CD4-positive, alpha-beta T cell treated with Interleukin-15 for 4 hours (primary cell): Measurements from ENCODE around the gene CAMKV.

ENCODE experiments used
- DNase-seq: peaks from one replicate; pipeline ENCODE4 v3.0.0-alpha.2; 2020; ENCODE audit warnings: low spot score

CAMKV gene

DNA sequence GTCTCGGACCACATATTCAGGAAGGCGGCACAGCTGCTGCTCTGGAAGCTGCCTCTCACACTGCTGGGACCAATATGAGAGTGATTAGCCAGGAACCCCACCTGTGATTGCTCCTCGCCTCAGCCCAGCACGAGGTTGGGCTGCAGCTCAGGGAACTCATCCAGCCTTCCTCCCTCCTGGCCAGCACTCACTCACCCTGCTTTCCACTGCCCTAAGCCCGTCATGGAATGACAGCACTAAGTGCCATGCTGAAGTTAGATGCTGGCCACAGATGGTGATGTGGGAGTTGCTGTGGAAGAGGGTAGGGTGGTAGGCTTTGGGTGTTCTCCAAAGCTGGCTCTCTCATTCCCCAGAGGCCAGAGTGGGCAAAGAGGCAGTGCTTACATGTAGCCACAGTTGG lies 26.6 kb upstream of the CAMKV start:
- no peak for DNase-seq

DNA sequence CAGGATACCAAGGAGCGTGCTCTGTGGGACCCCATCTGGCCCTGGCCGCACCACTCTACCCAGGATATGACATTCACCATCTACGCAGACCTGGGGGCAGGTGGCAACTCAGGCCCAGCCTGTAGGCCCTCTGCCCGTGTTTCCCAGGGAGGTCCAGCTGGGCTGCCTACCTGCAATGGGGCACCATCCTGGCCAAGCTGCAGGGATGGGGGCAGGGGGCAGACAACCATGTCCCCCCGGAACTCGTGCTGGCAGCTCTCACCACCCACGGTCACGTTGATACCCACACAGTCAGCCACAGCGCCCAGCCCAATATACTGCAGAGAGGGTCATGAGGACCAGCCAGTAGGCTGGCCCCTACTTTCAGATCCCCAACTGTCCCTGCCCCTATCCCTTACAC lies 26.1 kb upstream of the CAMKV start:
- DNase-seq: no peak

GRCh38 chr3:49889296-49889695 lies 19.6 kb upstream of the CAMKV start:
- no peak for DNase-seq

DNA sequence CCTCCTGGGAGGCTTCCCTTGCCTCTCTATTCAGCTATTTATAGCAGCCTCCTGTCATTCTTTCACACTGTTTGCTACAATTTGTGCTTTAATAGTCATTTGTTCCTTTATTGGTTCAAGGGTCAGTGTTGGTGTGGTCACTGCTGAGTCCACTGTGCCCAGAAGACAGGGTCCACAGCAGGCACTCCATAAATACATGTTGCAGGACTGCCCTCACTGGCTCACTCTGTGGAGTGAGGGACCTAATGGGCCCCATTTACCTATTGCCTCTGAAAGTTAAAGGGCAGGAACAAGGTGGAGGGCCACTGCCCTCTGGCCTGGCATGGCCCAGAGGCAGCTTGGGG lies 17.2 kb upstream of the CAMKV start:
- no peak for DNase-seq

GRCh38 chr3:49883998-49884397 lies 14.3 kb upstream of the CAMKV start:
- no peak for DNase-seq

GRCh38 chr3:49882166-49882565 lies 12.5 kb upstream of the CAMKV start:
- DNase-seq: no peak

- no peak for DNase-seq
Measured at GRCh38 chr3:49880581-49881315, 11.0 kb upstream of the CAMKV start.

- no peak for DNase-seq
Measured at GRCh38 chr3:49879721-49880120, 10.0 kb upstream of the CAMKV start.

DNA sequence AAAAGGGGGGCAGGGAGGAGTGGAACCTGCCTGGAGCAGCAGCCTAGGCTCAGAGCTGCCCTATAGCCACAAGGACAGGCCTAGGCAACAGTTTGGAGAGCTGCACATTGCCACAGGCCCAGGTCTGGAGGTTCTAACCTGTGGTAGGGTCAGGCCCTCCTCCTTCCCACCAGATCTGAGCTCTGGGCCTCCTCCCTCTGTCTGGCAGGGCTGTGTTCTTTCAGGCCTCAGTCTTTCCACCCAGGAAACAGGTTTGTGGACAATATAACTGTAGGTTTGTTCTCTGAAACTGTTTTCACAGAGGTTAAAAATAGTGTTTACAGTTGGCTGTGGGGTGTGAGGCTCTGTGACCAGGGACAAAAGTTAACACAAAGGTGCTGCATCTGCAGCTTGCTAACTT lies 9.0 kb upstream of the CAMKV start:
- DNase-seq: no peak

DNA sequence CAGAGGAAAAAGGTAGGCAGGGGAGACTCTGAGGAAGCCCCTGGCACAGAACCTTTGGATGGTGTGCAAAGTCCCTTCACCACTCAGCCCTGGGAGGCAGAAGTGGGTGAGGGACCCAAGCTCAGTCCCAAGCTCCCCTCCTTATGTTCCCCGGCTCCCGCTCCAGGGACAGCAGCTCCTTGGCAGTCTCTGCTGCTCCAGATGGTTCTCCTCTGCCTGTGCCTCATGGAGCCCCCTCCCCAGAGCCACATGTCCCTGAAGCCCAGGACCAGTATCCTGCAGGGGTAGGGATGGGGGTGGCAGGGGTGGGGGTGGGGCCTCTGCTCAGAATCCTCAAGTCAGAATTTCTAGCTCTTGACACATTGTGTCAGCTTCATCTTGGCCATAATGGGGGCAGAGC lies 8.0 kb upstream of the CAMKV start:
- no peak for DNase-seq

DNA sequence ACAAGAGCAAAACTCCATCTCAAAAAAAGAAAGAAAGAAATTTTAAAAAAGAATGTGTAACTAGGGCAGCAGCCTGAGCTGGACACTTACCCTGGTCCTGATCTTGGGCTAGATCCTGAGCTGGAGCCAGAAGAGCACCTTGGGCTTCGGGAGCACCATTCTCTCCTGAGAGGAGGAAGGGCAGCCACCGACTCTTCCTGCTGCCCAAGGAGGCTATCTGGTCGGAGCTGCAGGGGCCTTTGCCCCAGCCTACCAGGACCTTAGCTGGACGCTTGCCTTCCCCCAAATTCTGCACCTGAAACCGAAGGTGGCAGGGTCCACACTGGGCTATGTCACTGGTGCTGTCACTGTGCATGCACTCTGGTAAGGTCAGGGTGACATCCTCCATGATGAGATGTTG lies 6.9 kb upstream of the CAMKV start:
- no peak for DNase-seq

GRCh38 chr3:49873623-49874022 lies 3.9 kb upstream of the CAMKV start:
- no peak for DNase-seq

DNA sequence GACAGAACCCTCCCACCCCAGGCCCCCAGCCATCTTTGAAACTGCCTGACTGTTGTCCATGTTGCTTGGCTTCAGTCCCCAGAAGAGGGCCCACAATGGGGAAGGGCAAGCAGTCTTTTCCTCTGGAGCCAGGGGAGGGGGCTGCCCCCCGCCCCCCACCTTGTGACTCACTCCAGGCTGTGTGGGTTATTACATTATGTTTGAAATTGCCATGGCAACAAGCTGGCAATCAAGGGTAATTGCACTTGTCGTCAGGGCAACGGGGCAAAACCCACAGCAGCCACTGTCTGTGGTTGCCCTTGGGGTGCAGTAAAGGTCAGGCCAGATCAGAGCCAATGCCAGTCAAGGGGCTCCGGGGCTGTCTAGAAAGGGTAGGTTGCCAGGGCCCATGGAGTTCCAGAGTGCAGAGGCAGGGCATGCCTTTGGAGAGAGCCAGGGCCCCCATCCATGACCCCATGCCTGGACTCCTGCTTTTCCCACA lies 3.1 kb upstream of the CAMKV start:
- DNase-seq: peak; percentile 44

DNA sequence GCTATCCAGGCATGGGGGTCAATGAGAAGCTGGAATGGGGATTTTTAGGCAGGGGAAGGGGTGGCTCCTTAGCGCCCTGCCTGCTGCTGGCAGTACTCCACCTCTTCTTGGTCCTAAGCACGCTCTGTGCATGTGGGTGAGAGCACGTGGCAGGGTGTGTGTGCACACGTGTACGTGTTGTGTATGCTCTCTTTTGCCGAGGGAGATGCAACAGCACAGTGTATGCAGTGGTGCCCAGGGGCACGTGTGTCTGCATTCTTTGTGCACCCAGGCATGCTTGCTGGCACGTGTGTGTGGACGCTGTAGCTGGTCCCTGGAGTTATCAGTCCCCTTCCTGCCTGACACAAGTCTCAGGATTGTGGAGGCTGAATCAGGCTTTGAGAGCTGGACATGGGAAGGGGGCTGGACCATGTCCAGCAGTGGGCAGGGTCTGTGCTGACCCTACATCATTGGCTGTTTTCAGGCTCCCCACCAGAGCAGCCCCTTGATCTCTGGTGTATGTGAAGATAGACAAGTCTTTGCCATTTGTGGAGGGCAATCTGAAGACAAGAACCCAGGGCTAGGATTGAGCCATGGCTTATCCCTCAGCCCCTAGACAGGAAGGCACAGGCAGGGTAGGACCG lies 1.9 kb upstream of the CAMKV start:
- DNase-seq: no peak

GRCh38 chr3:49868862-49869466 lies 742 bp downstream of the CAMKV start:
- DNase-seq: no peak

GRCh38 chr3:49867871-49868321 lies 1.8 kb downstream of the CAMKV start:
- no peak for DNase-seq

DNA sequence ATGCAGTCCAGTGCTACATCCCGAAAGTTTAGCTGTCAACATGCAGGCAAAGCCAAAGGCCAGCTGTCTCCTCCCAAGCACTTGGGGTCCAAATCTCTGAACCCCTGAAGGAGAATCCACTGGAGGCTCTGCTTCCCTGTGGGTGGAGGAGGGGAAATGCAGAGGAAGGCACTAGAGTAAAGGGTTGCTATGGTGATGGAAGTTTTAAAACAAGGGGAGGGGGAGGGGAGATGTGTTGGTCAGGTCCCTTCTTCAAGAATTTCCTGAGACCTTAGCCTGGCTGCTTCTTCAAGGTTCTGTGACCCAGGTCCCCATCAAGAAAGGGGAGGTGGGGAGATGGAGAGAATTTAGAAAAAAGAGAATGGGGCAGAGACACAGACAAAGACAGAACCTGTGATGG lies 2.3 kb downstream of the CAMKV start:
- no peak for DNase-seq

DNA sequence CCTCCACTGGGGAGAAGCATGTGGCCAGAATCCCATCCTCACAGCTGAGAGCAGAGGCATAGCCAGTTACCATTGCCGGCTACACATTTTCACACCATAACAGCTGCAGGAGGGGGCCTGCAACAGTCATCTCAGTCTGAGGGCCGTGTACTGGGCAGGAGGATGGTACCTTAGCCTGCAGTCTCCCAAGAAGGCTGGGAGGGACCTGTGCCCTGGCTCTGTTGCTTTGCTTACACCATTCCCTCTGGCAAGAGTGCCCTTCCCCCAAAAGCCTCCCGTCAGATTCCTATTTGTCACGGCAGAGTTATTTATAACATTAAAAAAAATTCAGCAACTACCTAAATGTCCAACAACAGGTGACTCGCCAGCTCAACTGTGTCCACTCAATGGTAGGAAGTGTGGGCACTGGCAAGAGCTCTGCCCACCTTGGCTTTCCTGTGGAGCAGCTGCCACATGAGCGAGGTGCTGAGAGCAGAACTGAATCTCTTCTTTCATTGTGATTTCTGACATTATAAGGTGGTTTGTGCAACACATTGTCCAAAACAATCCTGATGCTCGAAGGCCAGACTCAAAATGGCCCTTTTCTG lies 4.4 kb downstream of the CAMKV start:
- no peak for DNase-seq

- DNase-seq: no peak
Measured at GRCh38 chr3:49864505-49864904, 5.2 kb downstream of the CAMKV start.

- no peak for DNase-seq
Measured at GRCh38 chr3:49859576-49860305, 10.0 kb downstream of the CAMKV start.

DNA sequence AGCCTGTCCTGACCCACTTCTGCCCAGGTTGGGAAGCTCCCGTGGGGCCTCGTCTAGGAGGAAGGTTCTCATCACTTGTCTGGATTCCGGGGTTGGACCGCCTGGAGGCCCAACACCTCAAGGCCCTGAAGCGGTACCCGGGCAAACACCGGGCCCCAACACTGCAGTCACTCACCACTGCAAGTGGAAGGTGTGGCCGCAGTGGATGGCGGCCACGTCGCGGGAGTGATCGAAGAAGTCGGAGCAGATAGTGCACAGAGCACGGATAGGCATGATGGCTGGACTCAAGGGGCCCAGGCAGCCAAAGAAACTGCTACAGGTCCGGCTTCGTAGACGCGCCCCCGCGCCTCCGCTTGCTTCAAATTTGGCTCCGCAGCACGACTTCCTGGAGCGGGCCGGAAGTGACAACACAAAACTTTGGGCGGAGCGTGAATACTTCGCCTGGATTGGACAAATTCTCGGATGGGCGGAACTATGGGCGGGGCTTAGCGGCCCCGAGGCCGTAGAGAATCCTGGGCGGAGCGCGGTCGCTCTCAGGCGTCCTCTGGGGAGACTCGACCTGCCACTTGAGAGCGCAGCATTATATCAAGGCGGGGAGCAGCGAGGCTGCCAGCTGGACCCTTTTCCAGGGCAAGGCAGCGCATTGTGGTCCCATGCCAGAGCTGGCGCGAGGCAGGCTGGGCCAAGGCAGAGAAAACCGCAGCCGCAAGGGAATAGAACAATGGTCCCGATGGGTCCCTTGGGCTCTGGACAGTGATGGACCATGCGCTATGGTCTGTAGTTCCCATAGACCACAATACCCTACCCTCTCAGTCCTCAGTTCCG lies 13.3 kb downstream of the CAMKV start, which contains the start of gene TRAIP:
TRAIP (minus strand) TSS at position 384 of the 825 bp plus-strand sequence; CDS start at position 273, 111 bp downstream.
- peak; percentile 94 for DNase-seq
